ENCODE results near the gene SIPA1.

GRCh38 chr11:65615950-65616574, 21.8 kb upstream of the SIPA1 start:
- TF ChIP-seq, protein P1, sequence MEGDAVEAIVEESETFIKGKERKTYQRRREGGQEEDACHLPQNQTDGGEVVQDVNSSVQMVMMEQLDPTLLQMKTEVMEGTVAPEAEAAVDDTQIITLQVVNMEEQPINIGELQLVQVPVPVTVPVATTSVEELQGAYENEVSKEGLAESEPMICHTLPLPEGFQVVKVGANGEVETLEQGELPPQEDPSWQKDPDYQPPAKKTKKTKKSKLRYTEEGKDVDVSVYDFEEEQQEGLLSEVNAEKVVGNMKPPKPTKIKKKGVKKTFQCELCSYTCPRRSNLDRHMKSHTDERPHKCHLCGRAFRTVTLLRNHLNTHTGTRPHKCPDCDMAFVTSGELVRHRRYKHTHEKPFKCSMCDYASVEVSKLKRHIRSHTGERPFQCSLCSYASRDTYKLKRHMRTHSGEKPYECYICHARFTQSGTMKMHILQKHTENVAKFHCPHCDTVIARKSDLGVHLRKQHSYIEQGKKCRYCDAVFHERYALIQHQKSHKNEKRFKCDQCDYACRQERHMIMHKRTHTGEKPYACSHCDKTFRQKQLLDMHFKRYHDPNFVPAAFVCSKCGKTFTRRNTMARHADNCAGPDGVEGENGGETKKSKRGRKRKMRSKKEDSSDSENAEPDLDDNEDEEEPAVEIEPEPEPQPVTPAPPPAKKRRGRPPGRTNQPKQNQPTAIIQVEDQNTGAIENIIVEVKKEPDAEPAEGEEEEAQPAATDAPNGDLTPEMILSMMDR (IDR thresholded peaks at IDR 0.05): no peak
- no peak for TF ChIP-seq POLR2A (IDR thresholded peaks at IDR 0.05)

Measured in Peyer's patch (tissue), 4 donors.